ENCODE results near the gene C17orf107.

The C17orf107 gene

DNA sequence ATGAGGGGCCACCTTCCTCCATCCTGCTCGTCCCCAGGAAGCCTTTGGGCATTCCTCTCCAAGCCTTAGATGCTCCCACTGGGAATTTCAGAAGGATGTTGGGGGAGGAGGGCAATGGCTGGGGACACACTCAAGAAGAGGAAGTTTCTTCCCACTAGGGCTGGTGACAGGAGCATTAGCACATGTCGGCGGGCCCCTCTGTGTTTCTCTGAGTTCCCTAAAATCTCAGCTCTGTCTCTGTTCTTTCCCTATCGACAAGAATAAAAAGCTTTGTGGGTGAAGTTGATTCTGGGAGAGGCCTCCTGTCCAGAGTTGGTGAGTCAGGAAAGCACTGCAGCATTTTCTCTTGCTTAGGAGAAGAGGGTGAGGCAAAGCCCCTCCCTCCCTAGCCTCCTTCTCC is 19.7 kb upstream of the C17orf107 start:
- no peak for DNase-seq

DNA sequence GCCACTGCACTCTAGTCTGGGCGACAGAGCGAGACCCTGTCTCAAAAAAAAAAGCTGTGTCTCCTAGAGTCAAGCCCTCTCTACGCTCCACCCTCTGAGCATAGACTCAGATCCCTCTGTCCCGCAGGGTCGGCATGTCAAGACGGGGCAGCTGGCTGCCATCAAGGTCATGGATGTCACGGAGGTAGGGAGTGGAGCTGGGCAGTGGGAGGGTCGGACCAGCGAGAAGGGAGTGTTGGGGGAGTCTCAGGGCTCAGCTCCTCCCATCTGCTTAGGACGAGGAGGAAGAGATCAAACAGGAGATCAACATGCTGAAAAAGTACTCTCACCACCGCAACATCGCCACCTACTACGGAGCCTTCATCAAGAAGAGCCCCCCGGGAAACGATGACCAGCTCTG is 18.5 kb upstream of the C17orf107 start:
- no peak for DNase-seq

DNA sequence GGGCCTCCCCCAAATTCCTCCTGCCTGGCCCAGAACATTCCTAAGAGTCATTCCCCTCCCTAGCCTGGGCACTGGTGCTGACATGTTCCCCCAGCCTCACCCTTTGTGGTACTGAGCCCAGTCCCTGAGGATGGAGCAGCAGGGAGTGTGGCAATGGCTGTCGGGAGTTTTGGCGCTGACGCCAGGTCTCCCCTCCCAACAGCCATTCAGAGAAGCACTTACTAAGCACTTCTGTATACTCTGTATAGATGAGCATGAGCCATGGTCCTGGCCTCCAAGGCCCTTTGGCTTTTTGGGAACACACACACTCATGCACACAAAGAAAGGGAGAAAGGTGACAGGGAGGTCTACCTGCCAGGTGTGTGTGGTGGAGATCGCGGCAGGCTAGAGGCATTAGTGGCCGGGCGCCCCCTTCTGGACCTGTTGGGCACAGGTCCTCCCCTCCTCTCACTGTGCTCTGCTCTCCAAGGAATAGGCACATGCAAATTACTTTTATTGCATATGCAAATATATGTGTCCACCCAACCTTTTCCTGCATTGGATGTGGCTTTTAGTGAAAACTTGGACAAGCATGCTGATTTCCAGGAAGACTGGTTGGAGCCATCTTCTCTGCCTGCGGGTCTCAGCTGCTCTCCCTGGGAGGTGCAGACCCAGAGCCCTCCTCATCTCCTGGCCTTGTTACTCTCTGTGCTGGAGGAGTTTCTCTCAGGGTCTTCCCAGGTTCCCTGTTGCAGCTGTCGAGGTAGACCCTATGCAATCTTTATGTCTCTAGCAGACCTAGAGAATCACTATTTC is 17.4 kb upstream of the C17orf107 start:
- DNase-seq, result no peak

GRCh38 chr17:4884489-4884888 is 14.8 kb upstream of the C17orf107 start:
- no peak for DNase-seq

DNA sequence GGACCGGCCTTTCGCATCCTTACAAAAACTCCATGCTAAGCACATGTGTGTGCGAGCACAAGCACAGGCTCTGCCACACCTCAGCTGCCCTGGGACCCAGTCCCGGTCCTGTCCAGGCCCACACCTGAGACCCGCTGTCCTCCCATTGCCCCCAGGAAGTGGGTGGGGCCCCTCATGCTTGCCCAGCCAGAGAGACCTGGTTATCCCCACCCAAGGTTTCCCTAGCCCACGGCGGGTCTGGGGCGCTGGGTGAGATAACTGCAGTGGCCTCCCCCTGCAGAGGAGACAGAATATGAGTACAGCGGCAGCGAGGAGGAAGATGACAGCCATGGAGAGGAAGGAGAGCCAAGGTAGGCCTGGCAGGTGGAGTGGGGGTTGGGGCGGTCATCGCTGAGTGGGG is 12.5 kb upstream of the C17orf107 start:
- DNase-seq, result no peak

- no peak for DNase-seq
These were observed 11.8 kb upstream of the C17orf107 start for GRCh38 chr17:4887581-4887980.

GRCh38 chr17:4891411-4892410 is 7.6 kb upstream of the C17orf107 start:
- no peak for DNase-seq

DNA sequence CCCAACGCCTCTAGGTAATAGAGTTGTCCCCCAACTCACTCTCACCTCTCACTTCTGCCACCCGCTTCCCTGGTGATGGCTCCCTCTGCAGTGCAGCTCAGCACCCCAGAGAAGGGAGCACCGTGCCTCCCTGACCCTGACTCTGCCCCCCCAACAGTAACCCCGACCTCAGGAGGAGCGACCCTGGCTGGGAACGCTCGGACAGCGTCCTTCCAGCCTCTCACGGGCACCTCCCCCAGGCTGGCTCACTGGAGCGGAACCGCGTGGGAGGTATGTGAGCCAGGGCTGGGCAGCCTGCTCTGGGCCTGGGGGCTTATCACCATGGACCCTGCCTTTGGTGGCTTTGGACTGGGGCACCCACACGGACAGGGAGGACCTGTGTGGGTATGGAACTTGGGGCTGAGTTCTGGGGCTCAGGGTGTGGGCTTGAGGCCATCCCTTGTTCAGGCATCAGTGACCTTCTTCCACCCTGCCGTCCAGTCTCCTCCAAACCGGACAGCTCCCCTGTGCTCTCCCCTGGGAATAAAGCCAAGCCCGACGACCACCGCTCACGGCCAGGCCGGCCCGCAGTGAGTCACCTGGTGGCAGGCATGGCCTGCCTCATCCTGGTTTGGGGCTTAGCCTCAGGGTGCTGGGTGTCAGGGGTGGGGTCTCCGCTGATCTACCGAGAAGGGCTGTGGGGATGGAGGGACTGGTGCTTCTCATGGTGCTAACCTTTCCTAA is 6.7 kb upstream of the C17orf107 start:
- DNase-seq, result no peak

DNA sequence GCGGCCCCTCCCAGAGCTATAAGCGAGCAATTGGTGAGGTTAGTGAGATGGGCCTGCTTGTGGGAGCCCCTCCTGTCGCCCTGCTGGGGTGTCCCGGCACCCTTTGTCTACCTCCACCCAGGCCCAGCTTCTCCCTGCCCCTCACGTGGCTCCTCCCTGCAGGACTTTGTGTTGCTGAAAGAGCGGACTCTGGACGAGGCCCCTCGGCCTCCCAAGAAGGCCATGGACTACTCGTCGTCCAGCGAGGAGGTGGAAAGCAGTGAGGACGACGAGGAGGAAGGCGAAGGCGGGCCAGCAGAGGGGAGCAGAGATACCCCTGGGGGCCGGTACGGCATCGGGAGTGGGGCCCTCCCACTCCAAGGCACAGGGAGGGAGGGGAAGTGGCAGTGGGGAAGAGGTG is 6.1 kb upstream of the C17orf107 start:
- no peak for DNase-seq

DNA sequence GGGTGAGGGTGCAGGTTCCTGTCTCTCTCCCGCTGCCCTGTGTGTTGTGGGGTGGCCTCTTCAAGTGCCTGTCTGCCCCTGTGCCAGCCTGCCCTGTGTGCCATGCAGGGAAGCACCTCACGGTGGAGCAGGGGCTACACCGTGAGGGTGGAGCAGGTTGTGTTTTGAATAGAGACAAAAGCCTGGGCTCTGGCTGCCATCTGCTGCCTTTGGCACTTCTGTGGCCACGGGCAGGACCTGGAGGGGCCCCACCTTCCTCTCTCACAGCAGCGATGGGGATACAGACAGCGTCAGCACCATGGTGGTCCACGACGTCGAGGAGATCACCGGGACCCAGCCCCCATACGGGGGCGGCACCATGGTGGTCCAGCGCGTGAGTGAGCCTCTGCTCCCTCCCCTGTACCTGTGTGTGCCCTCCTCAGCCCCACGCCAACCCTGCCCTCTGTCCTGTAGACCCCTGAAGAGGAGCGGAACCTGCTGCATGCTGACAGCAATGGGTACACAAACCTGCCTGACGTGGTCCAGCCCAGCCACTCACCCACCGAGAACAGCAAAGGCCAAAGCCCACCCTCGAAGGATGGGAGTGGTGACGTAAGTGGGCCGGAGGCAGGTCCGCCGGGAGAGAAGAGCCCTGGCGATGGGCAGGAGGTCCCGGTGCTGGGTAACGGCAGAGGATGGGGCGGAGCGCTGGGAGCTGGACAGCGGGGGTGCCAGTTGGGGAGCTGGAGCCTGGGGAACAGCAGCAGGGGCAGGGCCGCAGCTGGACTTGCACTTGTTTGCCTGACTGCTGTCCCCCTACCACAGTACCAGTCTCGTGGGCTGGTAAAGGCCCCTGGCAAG is 5.4 kb upstream of the C17orf107 start:
- no peak for DNase-seq

DNA sequence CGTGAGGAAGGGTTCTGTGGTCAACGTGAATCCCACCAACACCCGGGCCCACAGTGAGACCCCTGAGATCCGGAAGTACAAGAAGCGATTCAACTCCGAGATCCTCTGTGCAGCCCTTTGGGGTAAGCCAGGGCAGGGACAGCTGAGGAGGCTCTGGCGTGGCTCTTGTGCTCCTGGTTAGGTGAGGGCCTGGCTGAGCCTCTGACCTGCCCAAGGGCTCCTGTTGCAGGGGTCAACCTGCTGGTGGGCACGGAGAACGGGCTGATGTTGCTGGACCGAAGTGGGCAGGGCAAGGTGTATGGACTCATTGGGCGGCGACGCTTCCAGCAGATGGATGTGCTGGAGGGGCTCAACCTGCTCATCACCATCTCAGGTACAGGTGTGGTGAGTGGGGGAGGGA is 4.2 kb upstream of the C17orf107 start:
- DNase-seq, result no peak

DNA sequence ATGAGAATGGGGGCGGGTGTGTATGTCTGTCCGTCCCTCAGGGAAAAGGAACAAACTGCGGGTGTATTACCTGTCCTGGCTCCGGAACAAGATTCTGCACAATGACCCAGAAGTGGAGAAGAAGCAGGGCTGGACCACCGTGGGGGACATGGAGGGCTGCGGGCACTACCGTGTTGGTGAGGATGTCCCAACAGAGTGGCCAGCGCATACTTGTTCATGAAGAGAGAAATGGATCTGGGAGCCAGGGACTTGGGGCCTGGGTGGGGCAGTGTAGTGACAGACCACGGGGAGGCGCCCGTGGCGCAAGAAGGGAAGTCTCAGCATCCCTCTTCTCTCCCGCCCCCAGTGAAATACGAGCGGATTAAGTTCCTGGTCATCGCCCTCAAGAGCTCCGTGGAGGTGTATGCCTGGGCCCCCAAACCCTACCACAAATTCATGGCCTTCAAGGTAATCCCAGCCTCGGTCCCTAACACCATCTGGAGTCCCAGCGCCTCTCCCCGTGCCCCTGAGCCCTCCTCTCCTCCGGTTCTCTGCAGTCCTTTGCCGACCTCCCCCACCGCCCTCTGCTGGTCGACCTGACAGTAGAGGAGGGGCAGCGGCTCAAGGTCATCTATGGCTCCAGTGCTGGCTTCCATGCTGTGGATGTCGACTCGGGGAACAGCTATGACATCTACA is 3.5 kb upstream of the C17orf107 start:
- DNase-seq, result no peak

GRCh38 chr17:4896332-4897197 is 2.8 kb upstream of the C17orf107 start:
- DNase-seq, result no peak

GRCh38 chr17:4897198-4897687 is 2.1 kb upstream of the C17orf107 start:
- no peak for DNase-seq

GRCh38 chr17:4897785-4898184 is 1.6 kb upstream of the C17orf107 start:
- no peak for DNase-seq

DNA sequence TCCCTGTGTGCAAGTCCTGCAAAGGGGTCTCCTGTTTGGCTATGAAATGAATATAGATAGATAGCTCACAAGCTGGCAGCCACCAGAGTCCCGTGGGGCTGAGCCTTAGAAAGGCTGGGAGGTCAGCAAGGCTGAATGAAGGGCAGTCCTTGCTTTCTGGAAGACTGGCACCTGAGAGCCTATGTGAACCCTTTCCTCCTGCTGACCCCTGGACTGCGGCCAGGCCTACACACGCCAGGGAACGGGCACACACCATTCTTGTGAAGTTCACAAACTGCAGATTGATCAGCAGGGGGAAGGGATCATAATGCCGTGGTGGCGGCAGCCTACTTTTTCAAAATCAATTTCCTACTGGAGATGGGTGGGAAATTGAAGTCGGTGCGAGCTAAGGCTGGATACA is 985 bp upstream of the C17orf107 start:
- no peak for DNase-seq

DNA sequence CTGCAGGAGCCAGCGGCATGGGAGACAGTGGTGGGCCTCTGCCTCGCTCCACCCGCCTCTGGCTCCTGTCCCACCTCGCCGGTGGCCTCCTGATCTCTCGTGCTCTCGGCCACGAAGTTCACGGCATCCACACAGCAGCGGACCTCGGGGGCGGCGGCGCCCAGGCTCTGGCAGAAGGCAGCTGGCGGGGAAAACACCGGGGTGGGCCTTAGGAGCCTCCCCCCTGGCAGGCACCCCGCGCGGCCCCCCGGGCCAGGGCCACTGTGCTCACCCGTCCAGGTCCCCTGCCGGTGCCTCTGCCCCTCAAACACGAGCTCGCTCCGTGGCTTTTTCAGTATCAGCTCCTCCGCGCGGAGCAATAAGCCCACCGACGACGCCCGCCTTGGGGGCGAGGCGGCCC is 409 bp upstream of the C17orf107 start:
- DNase-seq, result no peak

- no peak for DNase-seq
These were observed 1.1 kb downstream of the C17orf107 start for GRCh38 chr17:4900231-4901107.

- no peak for DNase-seq
These were observed 1.8 kb downstream of the C17orf107 start for GRCh38 chr17:4901108-4901647.

Measured in NCI-H1417 treated with DMSO at 0.1 percent for 48 hours (cell line).